ENCODE data around the gene G6PC3. TPM values are rescaled to one million over a fixed set of nuclear protein-coding genes. Genes with fewer than 3 reads are reported as not detected.

G6PC3 gene
- total and polyA plus RNA-seq, 5 donors, result 31.9 to 71.4 (median 40.5) TPM

- intact Hi-C loops (cut with DNase I), result no loop called here
- WGBS, result 58% methylated on average over 1 of the region's 1 CpG
- H3K4me3 ChIP-seq (ENCODE audit: low read length), result no peak overlapping the region
- no peak for DNase-seq
- no peak for ATAC-seq
- H3K9me3 ChIP-seq (ENCODE audit: control insufficient read depth, low read length), result no peaks in the 10 kb centered on the region
- no peaks in the 10 kb centered on the region for H3K27me3 ChIP-seq (ENCODE audit: control insufficient read depth, insufficient read depth)
- H3K27ac ChIP-seq (ENCODE audit: low read length), result no peak overlapping the region
- H3K4me1 ChIP-seq (ENCODE audit: control insufficient read depth, insufficient read depth, low read length), result peaks cover 2% of the 10 kb centered on the region
These were observed 9.1 kb upstream of the G6PC3 start for GRCh38 chr17:44061446-44061845.

- no peak overlapping the region for H3K4me3 ChIP-seq (ENCODE audit: low read length)
- H3K27me3 ChIP-seq (ENCODE audit: control insufficient read depth, insufficient read depth), result no peaks in the 10 kb centered on the region
- DNase-seq, result no peak
- 92% methylated on average over 15 of the region's 15 CpGs for WGBS
- intact Hi-C loops (cut with DNase I), result no loop called here
- no peak overlapping the region for H3K27ac ChIP-seq (ENCODE audit: low read length)
- ATAC-seq, result no peak
- H3K4me1 ChIP-seq (ENCODE audit: control insufficient read depth, insufficient read depth, low read length), result peaks cover 2% of the 10 kb centered on the region
- H3K9me3 ChIP-seq (ENCODE audit: control insufficient read depth, low read length), result no peaks in the 10 kb centered on the region
These were observed 7.7 kb upstream of the G6PC3 start for GRCh38 chr17:44062871-44063270.

- ATAC-seq (no peak), DNase-seq (no peak)
- intact Hi-C loops (cut with DNase I), result no loop called here
- WGBS, result 59% methylated on average over 10 of the region's 10 CpGs
- peaks cover 2% of the 10 kb centered on the region for H3K4me1 ChIP-seq (ENCODE audit: control insufficient read depth, insufficient read depth, low read length)
- no peaks in the 10 kb centered on the region for H3K27me3 ChIP-seq (ENCODE audit: control insufficient read depth, insufficient read depth)
- no peaks in the 10 kb centered on the region for H3K9me3 ChIP-seq (ENCODE audit: control insufficient read depth, low read length)
- no peak overlapping the region for H3K27ac ChIP-seq (ENCODE audit: low read length)
- no peak overlapping the region for H3K4me3 ChIP-seq (ENCODE audit: low read length)
These were observed 6.6 kb upstream of the G6PC3 start for GRCh38 chr17:44063704-44064639.

- ATAC-seq (no peak), DNase-seq (no peak)
- 3% methylated on average over 9 of the region's 9 CpGs for WGBS
- peaks cover 4% of the 10 kb centered on the region for H3K4me1 ChIP-seq (ENCODE audit: control insufficient read depth, insufficient read depth, low read length)
- H3K27me3 ChIP-seq (ENCODE audit: control insufficient read depth, insufficient read depth), result no peaks in the 10 kb centered on the region
- H3K4me3 ChIP-seq (ENCODE audit: low read length), result peak overlapping the region; percentile 89
- no peaks in the 10 kb centered on the region for H3K9me3 ChIP-seq (ENCODE audit: control insufficient read depth, low read length)
- intact Hi-C loops (cut with DNase I), result no loop called here
- peak overlapping the region; percentile 87 for H3K27ac ChIP-seq (ENCODE audit: low read length)
These were observed 4.8 kb upstream of the G6PC3 start for GRCh38 chr17:44065668-44066203.

- Histone ChIP-seq H3K4me3 (ENCODE audit: low read length) (peak within 1 kb of the TSS; percentile 89), H3K9me3 (ENCODE audit: control insufficient read depth, low read length) (no peaks in the 10 kb centered on the region), H3K4me1 (ENCODE audit: control insufficient read depth, insufficient read depth, low read length) (peaks cover 4% of the 10 kb centered on the region), H3K27me3 (ENCODE audit: control insufficient read depth, insufficient read depth) (no peaks in the 10 kb centered on the region), H3K27ac (ENCODE audit: low read length) (peak within 1 kb of the TSS; percentile 87)
- intact Hi-C loops (cut with DNase I), result no loop called here
- ATAC-seq (peak; percentile 80 to 86), DNase-seq (peak; percentile 91 to 97 (median 96))
- WGBS, result under 1% methylated on average over 65 of the region's 65 CpGs
These were observed 4.2 kb upstream of the G6PC3 start, which contains the start of gene LSM12 for GRCh38 chr17:44066204-44066930. Gene LSM12 (minus strand): TSS chr17:44066671. CDS start chr17:44066587, 84 bp downstream.

- ATAC-seq (no peak), DNase-seq (no peak)
- WGBS, result 85% methylated on average over 9 of the region's 9 CpGs
- Histone ChIP-seq H3K4me1 (ENCODE audit: control insufficient read depth, insufficient read depth, low read length) (peaks cover 4% of the 10 kb centered on the region), H3K4me3 (ENCODE audit: low read length) (no peak overlapping the region), H3K27me3 (ENCODE audit: control insufficient read depth, insufficient read depth) (no peaks in the 10 kb centered on the region), H3K27ac (ENCODE audit: low read length) (no peak overlapping the region), H3K9me3 (ENCODE audit: control insufficient read depth, low read length) (no peaks in the 10 kb centered on the region)
- intact Hi-C loops (cut with DNase I), result no loop called here
These were observed 3.0 kb upstream of the G6PC3 start for GRCh38 chr17:44067545-44067940.

GRCh38 chr17:44069974-44070454 lies 521 bp upstream of the G6PC3 start:
- peak in 1 of 2 donors; percentile 1 for ATAC-seq
- DNase-seq, result no peak
- Histone ChIP-seq H3K9me3 (ENCODE audit: control insufficient read depth, low read length) (no peaks in the 10 kb centered on the region), H3K27ac (ENCODE audit: low read length) (peak overlapping the region; percentile 62), H3K27me3 (ENCODE audit: control insufficient read depth, insufficient read depth) (no peaks in the 10 kb centered on the region), H3K4me3 (ENCODE audit: low read length) (peak overlapping the region; percentile 66), H3K4me1 (ENCODE audit: control insufficient read depth, insufficient read depth, low read length) (peaks cover 4% of the 10 kb centered on the region)
- intact Hi-C loops (cut with DNase I), result no loop called here
- 12% methylated on average over 7 of the region's 7 CpGs for WGBS

- peak in 1 of 2 donors; percentile 43 for ATAC-seq
- no peak for DNase-seq
- H3K27me3 ChIP-seq (ENCODE audit: control insufficient read depth, insufficient read depth), result no peaks in the 10 kb centered on the region
- H3K4me3 ChIP-seq (ENCODE audit: low read length), result peak overlapping the region; percentile 66
- H3K27ac ChIP-seq (ENCODE audit: low read length), result peak overlapping the region; percentile 92
- H3K9me3 ChIP-seq (ENCODE audit: control insufficient read depth, low read length), result no peaks in the 10 kb centered on the region
- intact Hi-C loops (cut with DNase I), result no loop called here
- H3K4me1 ChIP-seq (ENCODE audit: control insufficient read depth, insufficient read depth, low read length), result peaks cover 2% of the 10 kb centered on the region
- 3% methylated on average over 3 of the region's 3 CpGs for WGBS
These were observed 624 bp downstream of the G6PC3 start for GRCh38 chr17:44071198-44071520.

GRCh38 chr17:44071772-44072171 lies 1.2 kb downstream of the G6PC3 start:
- 37% methylated on average over 2 of the region's 2 CpGs for WGBS
- no peak overlapping the region for H3K4me3 ChIP-seq (ENCODE audit: low read length)
- peaks cover 2% of the 10 kb centered on the region for H3K4me1 ChIP-seq (ENCODE audit: control insufficient read depth, insufficient read depth, low read length)
- DNase-seq (no peak), ATAC-seq (no peak)
- H3K9me3 ChIP-seq (ENCODE audit: control insufficient read depth, low read length), result no peaks in the 10 kb centered on the region
- H3K27me3 ChIP-seq (ENCODE audit: control insufficient read depth, insufficient read depth), result no peaks in the 10 kb centered on the region
- intact Hi-C loops (cut with DNase I), result no loop called here
- peak overlapping the region; percentile 20 for H3K27ac ChIP-seq (ENCODE audit: low read length)

- WGBS, result 75% methylated on average over 9 of the region's 9 CpGs
- peaks cover 2% of the 10 kb centered on the region for H3K4me1 ChIP-seq (ENCODE audit: control insufficient read depth, insufficient read depth, low read length)
- no peaks in the 10 kb centered on the region for H3K27me3 ChIP-seq (ENCODE audit: control insufficient read depth, insufficient read depth)
- intact Hi-C loops (cut with DNase I), result no loop called here
- ATAC-seq, result no peak
- no peak for DNase-seq
- no peak overlapping the region for H3K27ac ChIP-seq (ENCODE audit: low read length)
- no peak overlapping the region for H3K4me3 ChIP-seq (ENCODE audit: low read length)
- no peaks in the 10 kb centered on the region for H3K9me3 ChIP-seq (ENCODE audit: control insufficient read depth, low read length)
These were observed 3.8 kb downstream of the G6PC3 start for GRCh38 chr17:44074231-44074910.
